GM18520 (cell line): ENCODE measurements around the gene CST4.
"Not testable (repeated sequence)": the region's sequence is repeated elsewhere in the genome, so short reads cannot be mapped to it uniquely, and the experiment has no call there.

Source experiments
- ATAC-seq: cut with Tn5 transposase; IDR thresholded peaks from one replicate; pipeline ENCODE4 v1.9.1; 2021; ENCODE audit not compliant: unreplicated experiment

CST4 gene

GRCh38 chr20:23662276-23662870 is 26.5 kb downstream of the CST4 start:
- ATAC-seq, result no peak

- no peak for ATAC-seq
These were observed 27.8 kb downstream of the CST4 start for GRCh38 chr20:23661002-23661429.

- no peak for ATAC-seq
These were observed 28.6 kb downstream of the CST4 start for GRCh38 chr20:23659989-23660837.

GRCh38 chr20:23659610-23659988 is 29.2 kb downstream of the CST4 start:
- ATAC-seq, result not testable (repeated sequence)

- ATAC-seq, result no peak
These were observed 29.7 kb downstream of the CST4 start for GRCh38 chr20:23658989-23659609.

GRCh38 chr20:23658336-23658735 is 30.5 kb downstream of the CST4 start:
- no peak for ATAC-seq

- ATAC-seq, result no peak
These were observed 31.6 kb downstream of the CST4 start for GRCh38 chr20:23657202-23657601.

GRCh38 chr20:23656372-23656771 is 32.5 kb downstream of the CST4 start:
- no peak for ATAC-seq

- ATAC-seq, result no peak
These were observed 33.2 kb downstream of the CST4 start for GRCh38 chr20:23655491-23656211.

GRCh38 chr20:23654717-23655116 is 34.1 kb downstream of the CST4 start:
- ATAC-seq, result no peak

GRCh38 chr20:23654000-23654399 is 34.8 kb downstream of the CST4 start:
- ATAC-seq, result no peak

- ATAC-seq, result no peak
These were observed 35.4 kb downstream of the CST4 start for GRCh38 chr20:23653400-23653938.

GRCh38 chr20:23652926-23653325 is 35.9 kb downstream of the CST4 start:
- ATAC-seq, result no peak

- no peak for ATAC-seq
These were observed 36.5 kb downstream of the CST4 start for GRCh38 chr20:23652371-23652770.

GRCh38 chr20:23651117-23651516 is 37.7 kb downstream of the CST4 start:
- no peak for ATAC-seq

- ATAC-seq, result no peak
These were observed 38.9 kb downstream of the CST4 start for GRCh38 chr20:23649830-23650417.

- no peak for ATAC-seq
These were observed 39.6 kb downstream of the CST4 start for GRCh38 chr20:23649242-23649641.

GRCh38 chr20:23647346-23647745 is 41.5 kb downstream of the CST4 start:
- ATAC-seq, result no peak

GRCh38 chr20:23646106-23646873 is 42.5 kb downstream of the CST4 start:
- ATAC-seq, result no peak

GRCh38 chr20:23645575-23645974 is 43.3 kb downstream of the CST4 start:
- no peak for ATAC-seq
